ENCODE measurements around the gene HTR4.
"Not testable (repeated sequence)": the region's sequence is repeated elsewhere in the genome, so short reads cannot be mapped to it uniquely, and the experiment has no call there.

GRCh38 chr5:148468746-148469145, 185.6 kb downstream of the HTR4 start:
- TF ChIP-seq CTCF (conservative IDR thresholded peaks at IDR 0.05 in 1 of 2, IDR thresholded peaks at IDR 0.05 in 1 of 2; ENCODE audit: low read depth in 1 of 2, low read length in 2 of 2); EZH2 (IDR thresholded peaks at IDR 0.05; ENCODE audit: low read length, missing control alignments): not testable (repeated sequence)
